HepG2 (cell line): ENCODE measurements around the gene HIPK4. TPM values are rescaled to one million over a fixed set of nuclear protein-coding genes. Genes with fewer than 3 reads are reported as not detected.

ENCODE experiments used
- ATF7 ChIP-seq, 2 experiments: fragments of 450-650 bp in 1 of 2; sonication (generic) in 1 of 2; formaldehyde crosslinking in 1 of 2; IDR thresholded peaks; 2 replicates each; pipeline versions ENCODE4 v1.4.0 to v1.6.1; 2016 to 2020; ENCODE audit warnings: antibody characterized with exemption in 1 of 2, mild to moderate bottlenecking in 1 of 2, missing genetic modification reagents in 1 of 2
- BCL6 ChIP-seq: IDR thresholded peaks from 2 replicates; pipeline ENCODE4 v1.6.1; 2016; ENCODE audit warnings: missing genetic modification reagents, missing compliant biosample characterization
- CENPX ChIP-seq: sonication (generic); formaldehyde crosslinking; IDR thresholded peaks from 2 replicates; pipeline ENCODE4 v1.9.0; 2021; ENCODE audit warnings: mild to moderate bottlenecking, missing genetic modification reagents, moderate library complexity
- EZH2 ChIP-seq: conservative IDR thresholded peaks from 2 replicates; pipeline ENCODE4 v1.6.1; 2012; ENCODE audit warnings: mild to moderate bottlenecking, low read depth, low read length, moderate library complexity
- FOXJ3 ChIP-seq: sonication (generic); formaldehyde crosslinking; IDR thresholded peaks from 2 replicates; pipeline ENCODE4 v1.4.0; 2020; ENCODE audit warnings: missing genetic modification reagents, mild to moderate bottlenecking, borderline replicate concordance
- FOXK1 ChIP-seq: sonication (generic); formaldehyde crosslinking; IDR thresholded peaks from 2 replicates; pipeline ENCODE4 v1.4.0; 2020; ENCODE audit warnings: low read depth, missing genetic modification reagents, borderline replicate concordance
- GFI1 ChIP-seq: sonication (generic); formaldehyde crosslinking; IDR thresholded peaks from 2 replicates; pipeline ENCODE4 v1.5.0; 2020; ENCODE audit warnings: missing genetic modification reagents, mild to moderate bottlenecking, borderline replicate concordance
- HDAC2 ChIP-seq: sonication (generic); formaldehyde crosslinking; IDR thresholded peaks from 2 replicates; pipeline ENCODE4 v1.4.0; 2020; ENCODE audit warnings: missing genetic modification reagents
- HOXA9 ChIP-seq: sonication (generic); formaldehyde crosslinking; IDR thresholded peaks from 2 replicates; pipeline ENCODE4 v1.8.1; 2022; ENCODE audit warnings: missing genetic modification reagents, mild to moderate bottlenecking, moderate library complexity, borderline replicate concordance
- KMT2B ChIP-seq: IDR thresholded peaks from 2 replicates; pipeline ENCODE4 v1.6.1; 2016; ENCODE audit warnings: missing genetic modification reagents, missing compliant biosample characterization
- NFATC3 ChIP-seq: sonication (generic); formaldehyde crosslinking; IDR thresholded peaks from 2 replicates; pipeline ENCODE4 v1.5.1; 2020; ENCODE audit warnings: mild to moderate bottlenecking, missing genetic modification reagents
- NFKBIZ ChIP-seq: IDR thresholded peaks from 2 replicates; pipeline ENCODE4 v1.6.1; 2018; ENCODE audit warnings: missing genetic modification reagents, missing compliant biosample characterization
- PRPF4 ChIP-seq: fragments of 200-400 bp; formaldehyde crosslinking; IDR thresholded peaks from 2 replicates; pipeline ENCODE4 v1.6.1; 2016; ENCODE audit warnings: low read length, low read depth; ENCODE audit not compliant: poor library complexity, severe bottlenecking
- RXRA ChIP-seq: sonication (generic); formaldehyde crosslinking; IDR thresholded peaks from 2 replicates; pipeline ENCODE4 v1.5.1; 2020; ENCODE audit warnings: missing genetic modification reagents
- STAT5B ChIP-seq: sonication (generic); formaldehyde crosslinking; IDR thresholded peaks from 2 replicates; pipeline ENCODE4 v1.4.0; 2020; ENCODE audit warnings: missing genetic modification reagents
- ZC3H4 ChIP-seq: sonication (generic); formaldehyde crosslinking; IDR thresholded peaks from 2 replicates; pipeline ENCODE4 v1.4.0; 2020; ENCODE audit warnings: missing genetic modification reagents, borderline replicate concordance
- ZFP41 ChIP-seq: sonication (generic); formaldehyde crosslinking; IDR thresholded peaks from 2 replicates; pipeline ENCODE4 v1.4.0; 2020; ENCODE audit warnings: mild to moderate bottlenecking, missing genetic modification reagents, borderline replicate concordance
- ZNF205 ChIP-seq: IDR thresholded peaks from 2 replicates; pipeline ENCODE4 v1.6.1; 2018; ENCODE audit warnings: missing biosample characterization, missing genetic modification reagents
- ZNF281 ChIP-seq: sonication (generic); formaldehyde crosslinking; IDR thresholded peaks from 2 replicates; pipeline ENCODE4 v1.4.0; 2020; ENCODE audit warnings: missing genetic modification reagents, borderline replicate concordance
- ZNF451 ChIP-seq: sonication (generic); formaldehyde crosslinking; IDR thresholded peaks from 2 replicates; pipeline ENCODE4 v1.5.0; 2020; ENCODE audit warnings: mild to moderate bottlenecking, missing genetic modification reagents
- ZNF605 ChIP-seq: sonication (generic); formaldehyde crosslinking; IDR thresholded peaks from 2 replicates; pipeline ENCODE4 v1.8.0; 2022; ENCODE audit warnings: mild to moderate bottlenecking, missing genetic modification reagents
- ZNF724P ChIP-seq: sonication (generic); formaldehyde crosslinking; IDR thresholded peaks from 2 replicates; pipeline ENCODE4 v1.8.0; 2022; ENCODE audit warnings: missing genetic modification reagents, borderline replicate concordance
- ZNF766 ChIP-seq: sonication (generic); formaldehyde crosslinking; IDR thresholded peaks from 2 replicates; pipeline ENCODE4 v1.5.0; 2020; ENCODE audit warnings: missing genetic modification reagents, borderline replicate concordance
- polyA plus RNA-seq, 8 experiments: library from polyadenylated mRNA; depleted of rRNA in 3 of 8; stranded (reverse) in 7 of 8; unstranded in 1 of 8; fragments of >200 nt; fragmentation: Illumina TruSeq in 4 of 8; extraction: Trizol in 4 of 8; gene quantifications; 2 replicates each; pipeline versions ENCODE4 v1.2.1 to v1.2.3, GENCODE V29; 2011 to 2016; ENCODE audit warnings: low read depth in 4 of 8, missing spikeins in 1 of 8, mixed read lengths in 1 of 8; ENCODE audit not compliant: insufficient read depth in 1 of 8
- total RNA-seq, 5 experiments: library from RNA; depleted of rRNA; stranded (reverse); fragments of >200 nt; fragmentation: Illumina TruSeq; extraction: Trizol; gene quantifications; 2 replicates each; pipeline ENCODE4 v1.2.3, GENCODE V29; 2016; ENCODE audit warnings: low read depth in 1 of 5
- TF ChIP-seq, protein P1 (sequence below): sonication (generic); formaldehyde crosslinking; IDR thresholded peaks from 2 replicates; pipeline ENCODE4 v1.8.0; 2022; ENCODE audit warnings: missing genetic modification reagents, mild to moderate bottlenecking, moderate library complexity, borderline replicate concordance

The HIPK4 gene
- total and polyA plus RNA-seq, 2 of the 13 experiments (the other 11 are each of a cell fraction or from before 2014, with no cell fraction given) = 0.03 TPM; not detected in 1

DNA sequence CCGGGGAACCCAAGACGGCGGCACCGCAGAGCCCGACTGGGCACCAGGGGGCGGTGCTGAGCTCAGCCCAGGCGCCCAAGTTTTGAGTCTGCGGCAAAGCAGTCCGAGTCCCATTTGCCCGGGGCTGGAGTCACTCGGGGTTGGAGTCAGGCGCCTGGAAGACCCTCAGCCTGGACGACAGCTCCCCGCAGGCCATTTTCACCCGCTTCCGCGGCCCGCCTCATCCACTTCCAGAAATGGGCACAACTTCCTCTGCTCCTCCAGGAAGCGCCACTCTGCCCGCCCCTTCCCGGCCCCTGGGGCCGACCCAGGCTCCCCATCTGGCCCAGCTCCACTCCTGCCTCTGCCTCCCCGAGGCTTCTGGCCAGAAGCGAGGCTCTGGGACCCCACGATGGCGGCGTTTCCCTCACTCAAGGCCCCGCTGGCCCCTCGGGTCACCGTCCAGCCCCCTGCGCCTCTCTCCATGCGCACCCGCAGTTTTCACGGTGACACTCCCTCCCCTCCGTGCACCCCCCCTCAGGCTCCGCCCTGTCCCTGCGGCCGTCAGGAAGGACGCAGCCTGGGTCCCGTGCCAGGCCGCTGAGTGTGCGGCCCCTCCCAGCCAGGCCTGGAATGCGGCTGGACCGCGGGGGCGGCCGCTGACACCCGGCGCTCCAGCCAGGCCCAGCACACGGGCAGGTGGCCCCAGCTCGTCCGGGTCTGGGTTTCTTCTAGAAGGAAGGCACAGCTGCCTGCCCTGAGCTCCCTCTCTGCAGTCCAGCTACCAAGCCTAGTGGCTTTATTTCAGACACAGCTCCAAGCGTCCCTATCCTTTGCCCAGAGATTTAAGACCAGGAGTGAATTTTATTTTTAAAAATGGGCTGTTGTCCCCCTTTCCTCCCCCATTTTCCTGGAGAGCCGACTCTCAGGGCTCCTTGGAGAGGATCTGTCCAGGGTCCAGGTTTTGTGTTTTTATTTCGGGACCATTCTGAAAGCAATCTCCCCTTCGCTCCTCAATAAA is 31.1 kb upstream of the HIPK4 start (continued):
- TF ChIP-seq, protein P1, sequence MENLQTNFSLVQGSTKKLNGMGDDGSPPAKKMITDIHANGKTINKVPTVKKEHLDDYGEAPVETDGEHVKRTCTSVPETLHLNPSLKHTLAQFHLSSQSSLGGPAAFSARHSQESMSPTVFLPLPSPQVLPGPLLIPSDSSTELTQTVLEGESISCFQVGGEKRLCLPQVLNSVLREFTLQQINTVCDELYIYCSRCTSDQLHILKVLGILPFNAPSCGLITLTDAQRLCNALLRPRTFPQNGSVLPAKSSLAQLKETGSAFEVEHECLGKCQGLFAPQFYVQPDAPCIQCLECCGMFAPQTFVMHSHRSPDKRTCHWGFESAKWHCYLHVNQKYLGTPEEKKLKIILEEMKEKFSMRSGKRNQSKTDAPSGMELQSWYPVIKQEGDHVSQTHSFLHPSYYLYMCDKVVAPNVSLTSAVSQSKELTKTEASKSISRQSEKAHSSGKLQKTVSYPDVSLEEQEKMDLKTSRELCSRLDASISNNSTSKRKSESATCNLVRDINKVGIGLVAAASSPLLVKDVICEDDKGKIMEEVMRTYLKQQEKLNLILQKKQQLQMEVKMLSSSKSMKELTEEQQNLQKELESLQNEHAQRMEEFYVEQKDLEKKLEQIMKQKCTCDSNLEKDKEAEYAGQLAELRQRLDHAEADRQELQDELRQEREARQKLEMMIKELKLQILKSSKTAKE = peak; percentile 81
- TF ChIP-seq ZFP41 (CRISPR knock-in tag) (no peak), NFKBIZ (0 out of 2 replicates have a peak, but pooled peaks have one; percentile 15), NFATC3 (CRISPR knock-in tag) (no peak; the same call in 1 of the 2 replicates), STAT5B (CRISPR knock-in tag) (no peak), ZNF766 (CRISPR knock-in tag) (peak; percentile 51; the same call in 1 of the 2 replicates), RXRA (CRISPR knock-in tag) (peak; percentile 79), HOXA9 (CRISPR knock-in tag) (no peak), HDAC2 (peak; percentile 34; the same call in 1 of the 2 replicates), ZNF451 (CRISPR knock-in tag) (0 out of 2 replicates have a peak, but pooled peaks have one; percentile 92), ATF7 (IDR thresholded peaks at IDR 0.05) (no peak), ATF7 (CRISPR knock-in tag; IDR thresholded peaks at IDR 0.05) (peak; percentile 24; the same call in 1 of the 2 replicates), EZH2 (no peak), PRPF4 (no peak), ZNF724P (CRISPR knock-in tag) (peak; percentile 40; the same call in 1 of the 2 replicates), ZNF605 (CRISPR knock-in tag) (peak; percentile 94), GFI1 (CRISPR knock-in tag) (peak; percentile 18; the same call in 1 of the 2 replicates), ZC3H4 (CRISPR knock-in tag) (no peak), ZNF281 (CRISPR knock-in tag) (no peak), BCL6 (CRISPR knock-in tag) (peak; percentile 63), FOXJ3 (CRISPR knock-in tag) (no peak), ZNF205 (CRISPR knock-in tag) (no peak; the same call in 1 of the 2 replicates), CENPX (no peak), FOXK1 (CRISPR knock-in tag) (no peak), KMT2B (peak; percentile 84)
